ENCODE results near the gene BBOX1.

BBOX1 gene

GRCh38 chr11:27039873-27040272, 742 bp upstream of the BBOX1 start:
- no peak for TF ChIP-seq REST (IDR thresholded peaks at IDR 0.05; ENCODE audit: insufficient read depth in 1 of 2, low read depth in 2 of 2, low read length in 2 of 2)
- no peak for TF ChIP-seq POLR2AphosphoS5 (IDR thresholded peaks at IDR 0.05; ENCODE audit: low read depth, low read length)
- no peak for TF ChIP-seq SIN3A (IDR thresholded peaks at IDR 0.05; ENCODE audit: borderline replicate concordance, insufficient read depth, low read length)
- TF ChIP-seq TAF1 (IDR thresholded peaks at IDR 0.05; ENCODE audit: borderline replicate concordance, insufficient read depth, low read length) = no peak
- TF ChIP-seq FOXP2 (optimal IDR thresholded peaks at IDR 0.05; ENCODE audit: borderline replicate concordance, extremely low read depth, extremely low read length, insufficient read depth) = no peak

GRCh38 chr11:27041141-27041899, 705 bp downstream of the BBOX1 start:
- TF ChIP-seq TAF1 (IDR thresholded peaks at IDR 0.05; ENCODE audit: borderline replicate concordance, insufficient read depth, low read length) (no peak), SIN3A (IDR thresholded peaks at IDR 0.05; ENCODE audit: borderline replicate concordance, insufficient read depth, low read length) (no peak), FOXP2 (optimal IDR thresholded peaks at IDR 0.05; ENCODE audit: borderline replicate concordance, extremely low read depth, extremely low read length, insufficient read depth) (no peak), REST (IDR thresholded peaks at IDR 0.05; ENCODE audit: insufficient read depth in 1 of 2, low read depth in 2 of 2, low read length in 2 of 2) (no peak), POLR2AphosphoS5 (IDR thresholded peaks at IDR 0.05; ENCODE audit: low read depth, low read length) (no peak)

- no peak for TF ChIP-seq SIN3A (IDR thresholded peaks at IDR 0.05; ENCODE audit: borderline replicate concordance, insufficient read depth, low read length)
- TF ChIP-seq TAF1 (IDR thresholded peaks at IDR 0.05; ENCODE audit: borderline replicate concordance, insufficient read depth, low read length) = no peak
- no peak for TF ChIP-seq REST (IDR thresholded peaks at IDR 0.05; ENCODE audit: insufficient read depth in 1 of 2, low read depth in 2 of 2, low read length in 2 of 2)
- TF ChIP-seq POLR2AphosphoS5 (IDR thresholded peaks at IDR 0.05; ENCODE audit: low read depth, low read length) = no peak
- TF ChIP-seq FOXP2 (optimal IDR thresholded peaks at IDR 0.05; ENCODE audit: borderline replicate concordance, extremely low read depth, extremely low read length, insufficient read depth) = no peak
Observed at GRCh38 chr11:27046956-27047355, 6.3 kb downstream of the BBOX1 start.

DNA sequence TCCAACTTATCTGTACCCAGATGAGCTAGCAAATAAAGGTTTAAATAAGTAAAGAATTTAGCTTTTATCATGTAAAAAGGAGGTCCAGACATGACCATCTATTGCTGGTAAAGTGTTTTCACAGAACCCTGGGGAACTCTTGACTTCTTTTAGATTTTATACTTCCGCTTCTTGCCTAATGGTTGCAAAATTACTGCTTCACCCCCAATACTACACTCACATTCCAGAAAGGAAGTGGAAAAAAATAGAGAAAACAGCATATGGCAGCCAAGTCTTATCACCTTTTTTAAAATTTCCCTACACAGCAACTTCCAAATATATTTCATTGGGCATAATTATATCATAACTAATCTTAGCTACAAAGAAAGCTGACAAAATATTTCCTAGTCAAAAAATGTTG, 12.1 kb downstream of the BBOX1 start:
- TF ChIP-seq FOXP2 (optimal IDR thresholded peaks at IDR 0.05; ENCODE audit: borderline replicate concordance, extremely low read depth, extremely low read length, insufficient read depth) = no peak
- no peak for TF ChIP-seq SIN3A (IDR thresholded peaks at IDR 0.05; ENCODE audit: borderline replicate concordance, insufficient read depth, low read length)
- TF ChIP-seq REST (IDR thresholded peaks at IDR 0.05; ENCODE audit: insufficient read depth in 1 of 2, low read depth in 2 of 2, low read length in 2 of 2) = no peak
- TF ChIP-seq TAF1 (IDR thresholded peaks at IDR 0.05; ENCODE audit: borderline replicate concordance, insufficient read depth, low read length) = no peak
- no peak for TF ChIP-seq POLR2AphosphoS5 (IDR thresholded peaks at IDR 0.05; ENCODE audit: low read depth, low read length)
